PC-3 (cell line): Measurements from ENCODE around the gene TMEM150A. TPM values are rescaled to one million over a fixed set of nuclear protein-coding genes. Genes with fewer than 3 reads are reported as not detected.

Experiments used
- ATAC-seq: fragments of 200-7000 bp; cut with Tn5 transposase; 2 replicates; pipeline ENCODE4 v1.9.1; 2020; ENCODE audit warnings: mild to moderate bottlenecking, moderate library complexity
- BruUV-seq: library from RNA; stranded (reverse); fragments of 400-500 nt; replicated peaks from 2 replicates; lab custom pipeline; 2021; lab: Mats Ljungman, UMichigan
- CTCF ChIA-PET: fragments of 300-600 bp; sonication (Branson Sonifier 250); formaldehyde crosslinking; loops from one replicate; lab custom pipeline; 2022; ENCODE audit warnings: antibody characterized with exemption; lab: Charles Lee
- POLR2A ChIA-PET: fragments of 300-600 bp; sonication (Branson Sonifier 250); formaldehyde crosslinking; loops from one replicate; lab custom pipeline; 2022; ENCODE audit warnings: antibody characterized with exemption; ENCODE audit not compliant: unreplicated experiment; lab: Charles Lee
- DNase-seq: peaks from one replicate; pipeline ENCODE4 v3.0.0-alpha.2; 2015
- H2AFZ ChIP-seq: fragments of 300-600 bp; sonication (generic); 2 replicates; pipeline ENCODE4 v1.6.0; 2016; ENCODE audit warnings: antibody characterized with exemption, low read length
- H3F3A ChIP-seq: fragments of 300-600 bp; sonication (generic); one replicate; pipeline ENCODE4 v1.6.0; 2017; ENCODE audit warnings: antibody characterized with exemption, low read length, control low read depth, mild to moderate bottlenecking; ENCODE audit not compliant: unreplicated experiment
- H3K27ac ChIP-seq: fragments of 300-600 bp; sonication (generic); 2 replicates; pipeline ENCODE4 v1.5.1; 2016; ENCODE audit warnings: mild to moderate bottlenecking, low read length
- H3K27me3 ChIP-seq: fragments of 300-600 bp; sonication (generic); 2 replicates; pipeline ENCODE4 v1.6.1; 2016; ENCODE audit warnings: low read length, mixed read lengths
- H3K36me3 ChIP-seq: fragments of 300-600 bp; sonication (generic); 2 replicates; pipeline ENCODE4 v1.6.1; 2016; ENCODE audit warnings: low read depth, mixed run types, low read length, mixed read lengths
- H3K4me1 ChIP-seq: fragments of 300-600 bp; sonication (generic); 2 replicates; pipeline ENCODE4 v1.5.1; 2016; ENCODE audit warnings: low read length; ENCODE audit not compliant: insufficient read depth
- H3K4me2 ChIP-seq: fragments of 300-600 bp; sonication (generic); 2 replicates; pipeline ENCODE4 v1.6.0; 2016; ENCODE audit warnings: low read length
- H3K4me3 ChIP-seq: fragments of 300-600 bp; sonication (generic); 2 replicates; pipeline ENCODE4 v1.5.1; 2016; ENCODE audit warnings: mild to moderate bottlenecking, low read length, mixed read lengths
- H3K79me2 ChIP-seq: fragments of 300-600 bp; sonication (generic); 2 replicates; pipeline ENCODE4 v1.6.1; 2017; ENCODE audit warnings: low read length, mixed read lengths
- H3K9ac ChIP-seq: fragments of 300-600 bp; sonication (generic); 2 replicates; pipeline ENCODE4 v1.6.0; 2016; ENCODE audit warnings: mild to moderate bottlenecking, low read length
- H3K9me2 ChIP-seq: fragments of 300-600 bp; sonication (generic); replicated peaks from 2 replicates; pipeline ENCODE4 v1.6.1; 2016; ENCODE audit warnings: mixed run types, low read length, mixed read lengths
- H3K9me3 ChIP-seq: fragments of 300-600 bp; sonication (generic); 2 replicates; pipeline ENCODE4 v1.6.1; 2016; ENCODE audit warnings: low read length, mixed read lengths
- H4K20me1 ChIP-seq: fragments of 300-600 bp; sonication (generic); 2 replicates; pipeline ENCODE4 v1.6.1; 2016; ENCODE audit warnings: low read length, mixed read lengths
- EZH2 ChIP-seq: fragments of 300-600 bp; sonication (generic); IDR thresholded peaks from one replicate; pipeline ENCODE4 v1.6.1; 2017; ENCODE audit warnings: antibody characterized with exemption, mild to moderate bottlenecking, low read length; ENCODE audit not compliant: unreplicated experiment
- EZH2phosphoT487 ChIP-seq: fragments of 300-600 bp; sonication (generic); IDR thresholded peaks from 2 replicates; pipeline ENCODE4 v1.6.1; 2018; ENCODE audit warnings: mild to moderate bottlenecking, antibody characterized with exemption, low read length, borderline replicate concordance
- intact Hi-C: fragments of 100-400 bp; cut with micrococcal nuclease; formaldehyde crosslinking; loops from 2 replicates; pipeline ENCODE4 v1.9.0; 2023
- total RNA-seq: library from RNA; depleted of rRNA; stranded (reverse); fragments of >200 nt; gene quantifications from 2 replicates; pipeline ENCODE4 v1.2.3, GENCODE V29; 2014
- TF ChIP-seq, protein P1 (sequence below): fragments of 300-600 bp; sonication (generic); conservative IDR thresholded peaks from 2 replicates; pipeline ENCODE4 v1.5.1; 2017; ENCODE audit warnings: antibody characterized with exemption, low read depth, mild to moderate bottlenecking, low read length

Gene TMEM150A
- total RNA-seq, 1 experiment from 2014 or later: 4.9 TPM

DNA sequence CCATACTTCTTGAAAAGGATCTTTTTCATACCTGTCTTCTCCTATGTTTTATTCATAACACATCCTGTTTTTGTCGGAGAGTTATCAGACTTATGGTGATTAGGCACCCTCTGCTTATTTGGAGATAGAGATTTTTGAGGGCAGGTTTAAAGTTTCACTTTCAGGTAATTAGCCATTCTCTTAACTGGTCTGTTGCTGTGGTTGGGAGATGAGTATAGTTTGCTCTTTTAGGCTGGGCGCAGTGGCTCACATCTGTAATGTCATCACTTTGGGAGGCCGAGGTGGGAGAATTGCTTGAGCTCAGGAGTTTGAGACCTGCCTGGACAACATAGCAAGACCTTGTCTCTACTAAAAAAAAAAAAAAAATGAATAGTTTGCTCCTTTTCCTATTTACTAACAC lies 40.2 kb upstream of the TMEM150A start:
- TF ChIP-seq, protein P1, sequence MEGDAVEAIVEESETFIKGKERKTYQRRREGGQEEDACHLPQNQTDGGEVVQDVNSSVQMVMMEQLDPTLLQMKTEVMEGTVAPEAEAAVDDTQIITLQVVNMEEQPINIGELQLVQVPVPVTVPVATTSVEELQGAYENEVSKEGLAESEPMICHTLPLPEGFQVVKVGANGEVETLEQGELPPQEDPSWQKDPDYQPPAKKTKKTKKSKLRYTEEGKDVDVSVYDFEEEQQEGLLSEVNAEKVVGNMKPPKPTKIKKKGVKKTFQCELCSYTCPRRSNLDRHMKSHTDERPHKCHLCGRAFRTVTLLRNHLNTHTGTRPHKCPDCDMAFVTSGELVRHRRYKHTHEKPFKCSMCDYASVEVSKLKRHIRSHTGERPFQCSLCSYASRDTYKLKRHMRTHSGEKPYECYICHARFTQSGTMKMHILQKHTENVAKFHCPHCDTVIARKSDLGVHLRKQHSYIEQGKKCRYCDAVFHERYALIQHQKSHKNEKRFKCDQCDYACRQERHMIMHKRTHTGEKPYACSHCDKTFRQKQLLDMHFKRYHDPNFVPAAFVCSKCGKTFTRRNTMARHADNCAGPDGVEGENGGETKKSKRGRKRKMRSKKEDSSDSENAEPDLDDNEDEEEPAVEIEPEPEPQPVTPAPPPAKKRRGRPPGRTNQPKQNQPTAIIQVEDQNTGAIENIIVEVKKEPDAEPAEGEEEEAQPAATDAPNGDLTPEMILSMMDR: no peak
- TF ChIP-seq EZH2: no peak
- TF ChIP-seq EZH2phosphoT487: no peak
- no peak for DNase-seq
- Histone ChIP-seq H3K27me3 (no peaks in the 10 kb centered on the region), H3K9me3 (no peaks in the 10 kb centered on the region), H3K9ac (no peak overlapping the region), H3K4me3 (no peak overlapping the region), H3K9me2 (no peaks in the 10 kb centered on the region), H3K4me2 (no peak overlapping the region), H4K20me1 (no peaks in the 10 kb centered on the region), H3F3A (no peaks in the 10 kb centered on the region), H3K79me2 (no peaks in the 10 kb centered on the region), H3K27ac (no peak overlapping the region), H3K36me3 (peaks cover 84% of the 10 kb centered on the region), H2AFZ (no peak overlapping the region), H3K4me1 (0 out of 2 replicates have a peak, but pooled peaks cover under 1% of the 10 kb centered on the region)
- intact Hi-C loops: loop anchor here (10.0 kb wide), 1 partner anchor 172 kb away; no protein-coding TSS in a partner anchor
- ChIA-PET POLR2A (no interaction called here), CTCF (no interaction called here)
- no TSS peak for BruUV-seq
- no peak for ATAC-seq

GRCh38 chr2:85635636-85636035 lies 33.1 kb upstream of the TMEM150A start:
- H3K4me3 ChIP-seq: no peak overlapping the region
- TF ChIP-seq EZH2 (no peak), EZH2phosphoT487 (no peak)
- TF ChIP-seq, protein P1: no peak
- H3K9me3 ChIP-seq: no peaks in the 10 kb centered on the region
- no peaks in the 10 kb centered on the region for H3K9me2 ChIP-seq
- no peaks in the 10 kb centered on the region for H3K27me3 ChIP-seq
- intact Hi-C loops: no loop called here
- no peaks in the 10 kb centered on the region for H4K20me1 ChIP-seq
- no TSS peak for BruUV-seq
- CTCF ChIA-PET: no interaction called here
- H3K4me1 ChIP-seq: no peaks in the 10 kb centered on the region
- peaks cover 3% of the 10 kb centered on the region for H3F3A ChIP-seq
- H3K79me2 ChIP-seq: no peaks in the 10 kb centered on the region
- no peak overlapping the region for H3K4me2 ChIP-seq
- no peak for DNase-seq
- no peak overlapping the region for H3K9ac ChIP-seq
- H3K27ac ChIP-seq: no peak overlapping the region
- no peak overlapping the region for H2AFZ ChIP-seq
- ATAC-seq: no peak
- POLR2A ChIA-PET: no interaction called here
- H3K36me3 ChIP-seq: peaks cover 55% of the 10 kb centered on the region

DNA sequence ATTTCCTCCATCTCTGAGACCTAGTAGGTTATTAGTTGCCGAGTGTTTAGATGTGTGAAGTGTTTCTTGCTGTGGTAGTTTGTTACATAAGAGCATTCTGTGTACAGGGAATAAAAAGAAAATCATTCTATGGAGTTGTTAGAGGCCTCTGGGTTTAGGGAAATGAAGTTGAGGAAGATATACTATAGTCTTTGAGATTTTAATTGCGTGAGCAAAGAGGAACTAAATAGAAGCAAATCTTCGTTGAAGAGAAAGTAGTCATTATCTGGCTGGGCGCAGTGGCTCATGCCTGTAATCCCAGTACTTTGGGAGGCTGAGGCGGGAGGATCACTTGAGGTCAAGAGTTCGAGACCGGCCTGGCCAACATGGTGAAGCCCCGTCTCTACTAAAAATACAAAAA lies 32.5 kb upstream of the TMEM150A start:
- Histone ChIP-seq H4K20me1 (no peaks in the 10 kb centered on the region), H3K27ac (no peak overlapping the region), H3K9ac (no peak overlapping the region), H3K4me3 (no peak overlapping the region), H2AFZ (no peak overlapping the region), H3K4me1 (no peaks in the 10 kb centered on the region), H3K9me2 (no peaks in the 10 kb centered on the region), H3K9me3 (no peaks in the 10 kb centered on the region), H3K36me3 (peaks cover 59% of the 10 kb centered on the region), H3F3A (peaks cover 3% of the 10 kb centered on the region), H3K79me2 (no peaks in the 10 kb centered on the region), H3K27me3 (no peaks in the 10 kb centered on the region), H3K4me2 (no peak overlapping the region)
- intact Hi-C loops: no loop called here
- BruUV-seq: no TSS peak
- POLR2A ChIA-PET: no interaction called here
- DNase-seq (no peak), ATAC-seq (no peak)
- TF ChIP-seq EZH2 (no peak), EZH2phosphoT487 (no peak)
- TF ChIP-seq, protein P1: no peak
- CTCF ChIA-PET: no interaction called here
